ENCODE data around the gene AUTS2.

DNA sequence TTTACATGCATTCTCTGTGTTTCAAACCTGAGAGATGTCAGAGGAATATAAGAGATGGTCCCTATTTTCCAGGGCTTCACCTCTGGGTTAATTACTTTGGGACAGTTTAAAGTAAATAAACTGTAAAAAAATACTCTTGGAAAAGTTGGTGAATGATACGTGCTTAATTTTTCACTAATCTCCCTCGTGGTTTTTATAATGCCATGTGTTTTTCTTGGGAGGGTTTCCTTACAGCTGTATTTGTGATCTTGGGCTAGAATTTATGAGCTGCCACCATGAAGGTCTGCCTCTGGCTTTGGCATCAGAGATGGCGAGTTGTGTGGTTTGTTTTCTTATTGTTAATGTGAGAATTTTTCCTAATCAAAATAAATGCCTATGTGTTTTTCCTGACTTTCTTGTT, 322.5 kb downstream of the AUTS2 start:
- TF ChIP-seq, protein P1, sequence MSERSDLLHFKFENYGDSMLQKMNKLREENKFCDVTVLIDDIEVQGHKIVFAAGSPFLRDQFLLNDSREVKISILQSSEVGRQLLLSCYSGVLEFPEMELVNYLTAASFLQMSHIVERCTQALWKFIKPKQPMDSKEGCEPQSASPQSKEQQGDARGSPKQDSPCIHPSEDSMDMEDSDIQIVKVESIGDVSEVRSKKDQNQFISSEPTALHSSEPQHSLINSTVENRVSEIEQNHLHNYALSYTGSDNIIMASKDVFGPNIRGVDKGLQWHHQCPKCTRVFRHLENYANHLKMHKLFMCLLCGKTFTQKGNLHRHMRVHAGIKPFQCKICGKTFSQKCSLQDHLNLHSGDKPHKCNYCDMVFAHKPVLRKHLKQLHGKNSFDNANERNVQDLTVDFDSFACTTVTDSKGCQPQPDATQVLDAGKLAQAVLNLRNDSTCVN (tag by site-specific recombination; optimal IDR thresholded peaks at IDR 0.05): no peak
- TF ChIP-seq, protein P2, sequence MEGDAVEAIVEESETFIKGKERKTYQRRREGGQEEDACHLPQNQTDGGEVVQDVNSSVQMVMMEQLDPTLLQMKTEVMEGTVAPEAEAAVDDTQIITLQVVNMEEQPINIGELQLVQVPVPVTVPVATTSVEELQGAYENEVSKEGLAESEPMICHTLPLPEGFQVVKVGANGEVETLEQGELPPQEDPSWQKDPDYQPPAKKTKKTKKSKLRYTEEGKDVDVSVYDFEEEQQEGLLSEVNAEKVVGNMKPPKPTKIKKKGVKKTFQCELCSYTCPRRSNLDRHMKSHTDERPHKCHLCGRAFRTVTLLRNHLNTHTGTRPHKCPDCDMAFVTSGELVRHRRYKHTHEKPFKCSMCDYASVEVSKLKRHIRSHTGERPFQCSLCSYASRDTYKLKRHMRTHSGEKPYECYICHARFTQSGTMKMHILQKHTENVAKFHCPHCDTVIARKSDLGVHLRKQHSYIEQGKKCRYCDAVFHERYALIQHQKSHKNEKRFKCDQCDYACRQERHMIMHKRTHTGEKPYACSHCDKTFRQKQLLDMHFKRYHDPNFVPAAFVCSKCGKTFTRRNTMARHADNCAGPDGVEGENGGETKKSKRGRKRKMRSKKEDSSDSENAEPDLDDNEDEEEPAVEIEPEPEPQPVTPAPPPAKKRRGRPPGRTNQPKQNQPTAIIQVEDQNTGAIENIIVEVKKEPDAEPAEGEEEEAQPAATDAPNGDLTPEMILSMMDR (tag by site-specific recombination; IDR thresholded peaks at IDR 0.05): no peak
- peak; percentile 67; the same call in 1 of the 2 replicates for TF ChIP-seq FEZF1 (tag by site-specific recombination; IDR thresholded peaks at IDR 0.05)
- TF ChIP-seq, protein P3, sequence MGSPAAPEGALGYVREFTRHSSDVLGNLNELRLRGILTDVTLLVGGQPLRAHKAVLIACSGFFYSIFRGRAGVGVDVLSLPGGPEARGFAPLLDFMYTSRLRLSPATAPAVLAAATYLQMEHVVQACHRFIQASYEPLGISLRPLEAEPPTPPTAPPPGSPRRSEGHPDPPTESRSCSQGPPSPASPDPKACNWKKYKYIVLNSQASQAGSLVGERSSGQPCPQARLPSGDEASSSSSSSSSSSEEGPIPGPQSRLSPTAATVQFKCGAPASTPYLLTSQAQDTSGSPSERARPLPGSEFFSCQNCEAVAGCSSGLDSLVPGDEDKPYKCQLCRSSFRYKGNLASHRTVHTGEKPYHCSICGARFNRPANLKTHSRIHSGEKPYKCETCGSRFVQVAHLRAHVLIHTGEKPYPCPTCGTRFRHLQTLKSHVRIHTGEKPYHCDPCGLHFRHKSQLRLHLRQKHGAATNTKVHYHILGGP (tag by site-specific recombination; IDR thresholded peaks at IDR 0.05): no peak
- TF ChIP-seq, protein P4, sequence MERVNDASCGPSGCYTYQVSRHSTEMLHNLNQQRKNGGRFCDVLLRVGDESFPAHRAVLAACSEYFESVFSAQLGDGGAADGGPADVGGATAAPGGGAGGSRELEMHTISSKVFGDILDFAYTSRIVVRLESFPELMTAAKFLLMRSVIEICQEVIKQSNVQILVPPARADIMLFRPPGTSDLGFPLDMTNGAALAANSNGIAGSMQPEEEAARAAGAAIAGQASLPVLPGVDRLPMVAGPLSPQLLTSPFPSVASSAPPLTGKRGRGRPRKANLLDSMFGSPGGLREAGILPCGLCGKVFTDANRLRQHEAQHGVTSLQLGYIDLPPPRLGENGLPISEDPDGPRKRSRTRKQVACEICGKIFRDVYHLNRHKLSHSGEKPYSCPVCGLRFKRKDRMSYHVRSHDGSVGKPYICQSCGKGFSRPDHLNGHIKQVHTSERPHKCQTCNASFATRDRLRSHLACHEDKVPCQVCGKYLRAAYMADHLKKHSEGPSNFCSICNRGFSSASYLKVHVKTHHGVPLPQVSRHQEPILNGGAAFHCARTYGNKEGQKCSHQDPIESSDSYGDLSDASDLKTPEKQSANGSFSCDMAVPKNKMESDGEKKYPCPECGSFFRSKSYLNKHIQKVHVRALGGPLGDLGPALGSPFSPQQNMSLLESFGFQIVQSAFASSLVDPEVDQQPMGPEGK (tag by site-specific recombination; IDR thresholded peaks at IDR 0.05): no peak
- TF ChIP-seq ZFP37 (tag by site-specific recombination; IDR thresholded peaks at IDR 0.05): no peak
- TF ChIP-seq ZNF707 (tag by site-specific recombination; IDR thresholded peaks at IDR 0.05): no peak
- no peak for TF ChIP-seq ZEB2 (tag by site-specific recombination; IDR thresholded peaks at IDR 0.05)
- TF ChIP-seq ZNF660 (tag by site-specific recombination; IDR thresholded peaks at IDR 0.05): no peak
